Measurements from ENCODE around the gene C7orf25.

- no peak for TF ChIP-seq CTCF (IDR thresholded peaks at IDR 0.05; ENCODE audit: insufficient read depth, low read depth, low read length)
- TF ChIP-seq EZH2 (IDR thresholded peaks at IDR 0.05; ENCODE audit: insufficient read depth, low read length) = no peak
Observed at GRCh38 chr7:42929449-42929848, 17.6 kb upstream of the C7orf25 start.
